ENCODE data around the gene SLC45A2.
"Not testable (repeated sequence)": the region's sequence is repeated elsewhere in the genome, so short reads cannot be mapped to it uniquely, and the experiment has no call there.

Gene SLC45A2

GRCh38 chr5:34011536-34011935 is 27.0 kb upstream of the SLC45A2 start:
- Histone ChIP-seq H3K9me2 (replicated peaks; ENCODE audit: insufficient read depth, low read length) (no peaks in the 10 kb centered on the region), H4K20me1 (ENCODE audit: low read depth, low read length) (no peaks in the 10 kb centered on the region), H3K4me3 (ENCODE audit: insufficient read depth, low read length, poor library complexity, severe bottlenecking) (no peak overlapping the region), H2AFZ (ENCODE audit: low read depth, low read length, severe bottlenecking) (no peak overlapping the region), H3K27me3 (ENCODE audit: low read length) (no peaks in the 10 kb centered on the region), H3F3A (ENCODE audit: insufficient read depth) (peaks cover 11% of the 10 kb centered on the region; the same call in 1 of the 2 replicates), H3K79me2 (ENCODE audit: insufficient read depth, low read length) (no peaks in the 10 kb centered on the region), H3K4me2 (ENCODE audit: low read depth, low read length, poor library complexity, severe bottlenecking) (no peak overlapping the region), H3K36me3 (ENCODE audit: low read length) (no peaks in the 10 kb centered on the region), H3K9me3 (ENCODE audit: insufficient read depth, low read length) (no peaks in the 10 kb centered on the region), H3K9ac (ENCODE audit: low read length) (no peak overlapping the region), H3K27ac (ENCODE audit: low read depth, low read length) (no peak overlapping the region)
- no peak for TF ChIP-seq EZH2phosphoT487 (conservative IDR thresholded peaks at IDR 0.05; ENCODE audit: low read length)
- no peak for TF ChIP-seq CTCF (IDR thresholded peaks at IDR 0.05; ENCODE audit: insufficient read depth, low read length, poor library complexity, severe bottlenecking)

GRCh38 chr5:34010146-34010545 is 25.7 kb upstream of the SLC45A2 start:
- H3K27me3 ChIP-seq (ENCODE audit: low read length); H3K36me3 ChIP-seq (ENCODE audit: low read length); H3K9me3 ChIP-seq (ENCODE audit: insufficient read depth, low read length); H3K9ac ChIP-seq (ENCODE audit: low read length); H3K9me2 ChIP-seq (replicated peaks; ENCODE audit: insufficient read depth, low read length); H3K4me3 ChIP-seq (ENCODE audit: insufficient read depth, low read length, poor library complexity, severe bottlenecking); H3K79me2 ChIP-seq (ENCODE audit: insufficient read depth, low read length); H3K4me2 ChIP-seq (ENCODE audit: low read depth, low read length, poor library complexity, severe bottlenecking); H2AFZ ChIP-seq (ENCODE audit: low read depth, low read length, severe bottlenecking); H4K20me1 ChIP-seq (ENCODE audit: low read depth, low read length); H3K27ac ChIP-seq (ENCODE audit: low read depth, low read length): not testable (repeated sequence)
- peaks cover 11% of the 10 kb centered on the region; the same call in 1 of the 2 replicates for H3F3A ChIP-seq (ENCODE audit: insufficient read depth)

GRCh38 chr5:34009610-34010009 is 25.1 kb upstream of the SLC45A2 start:
- H3K36me3 ChIP-seq (ENCODE audit: low read length) = no peaks in the 10 kb centered on the region
- no peak overlapping the region for H2AFZ ChIP-seq (ENCODE audit: low read depth, low read length, severe bottlenecking)
- H3K9me2 ChIP-seq (replicated peaks; ENCODE audit: insufficient read depth, low read length) = no peaks in the 10 kb centered on the region
- no peak overlapping the region for H3K4me3 ChIP-seq (ENCODE audit: insufficient read depth, low read length, poor library complexity, severe bottlenecking)
- no peaks in the 10 kb centered on the region for H3K27me3 ChIP-seq (ENCODE audit: low read length)
- H4K20me1 ChIP-seq (ENCODE audit: low read depth, low read length) = no peaks in the 10 kb centered on the region
- peaks cover 11% of the 10 kb centered on the region; the same call in 1 of the 2 replicates for H3F3A ChIP-seq (ENCODE audit: insufficient read depth)
- no peak overlapping the region for H3K27ac ChIP-seq (ENCODE audit: low read depth, low read length)
- H3K9ac ChIP-seq (ENCODE audit: low read length) = no peak overlapping the region
- no peak overlapping the region for H3K4me2 ChIP-seq (ENCODE audit: low read depth, low read length, poor library complexity, severe bottlenecking)
- no peaks in the 10 kb centered on the region for H3K79me2 ChIP-seq (ENCODE audit: insufficient read depth, low read length)
- no peak for TF ChIP-seq EZH2phosphoT487 (conservative IDR thresholded peaks at IDR 0.05; ENCODE audit: low read length)
- no peak for TF ChIP-seq CTCF (IDR thresholded peaks at IDR 0.05; ENCODE audit: insufficient read depth, low read length, poor library complexity, severe bottlenecking)
- H3K9me3 ChIP-seq (ENCODE audit: insufficient read depth, low read length) = no peaks in the 10 kb centered on the region

- peak overlapping the region; percentile 65 for H3K4me2 ChIP-seq (ENCODE audit: low read depth, low read length, poor library complexity, severe bottlenecking)
- H3K27me3 ChIP-seq (ENCODE audit: low read length) = no peaks in the 10 kb centered on the region
- TF ChIP-seq EZH2phosphoT487 (conservative IDR thresholded peaks at IDR 0.05; ENCODE audit: low read length) (no peak), CTCF (IDR thresholded peaks at IDR 0.05; ENCODE audit: insufficient read depth, low read length, poor library complexity, severe bottlenecking) (no peak)
- no peaks in the 10 kb centered on the region for H3K36me3 ChIP-seq (ENCODE audit: low read length)
- peak overlapping the region; percentile 64 for H3K9ac ChIP-seq (ENCODE audit: low read length)
- peak overlapping the region; percentile 81 for H2AFZ ChIP-seq (ENCODE audit: low read depth, low read length, severe bottlenecking)
- no peaks in the 10 kb centered on the region for H3K9me2 ChIP-seq (replicated peaks; ENCODE audit: insufficient read depth, low read length)
- H3K9me3 ChIP-seq (ENCODE audit: insufficient read depth, low read length) = no peaks in the 10 kb centered on the region
- peaks cover 11% of the 10 kb centered on the region; the same call in 1 of the 2 replicates for H3F3A ChIP-seq (ENCODE audit: insufficient read depth)
- H3K79me2 ChIP-seq (ENCODE audit: insufficient read depth, low read length) = no peaks in the 10 kb centered on the region
- peak overlapping the region; percentile 64; the same call in 1 of the 2 replicates for H3K27ac ChIP-seq (ENCODE audit: low read depth, low read length)
- no peaks in the 10 kb centered on the region for H4K20me1 ChIP-seq (ENCODE audit: low read depth, low read length)
- H3K4me3 ChIP-seq (ENCODE audit: insufficient read depth, low read length, poor library complexity, severe bottlenecking) = peak overlapping the region; percentile 70
Observed at GRCh38 chr5:34008802-34009201, 24.3 kb upstream of the SLC45A2 start.
